HG03045 (cell line): ENCODE data around the gene LRRC37A3.
"Not testable (repeated sequence)": the region's sequence is repeated elsewhere in the genome, so short reads cannot be mapped to it uniquely, and the experiment has no call there.

Experiments
- ATAC-seq: cut with Tn5 transposase; IDR thresholded peaks from one replicate; pipeline ENCODE4 v1.9.1; 2021; ENCODE audit warnings: mild to moderate bottlenecking, moderate library complexity; ENCODE audit not compliant: unreplicated experiment

The LRRC37A3 gene

GRCh38 chr17:64919289-64920025 is at the start of gene LRRC37A3:
Gene LRRC37A3 (minus strand): TSS chr17:64919478. CDS start chr17:64897257, 22,221 bp downstream.
- ATAC-seq = peak; percentile 94

- peak; percentile 95 for ATAC-seq
These were observed 46.6 kb upstream of the LRRC37A3 start for GRCh38 chr17:64965873-64966287.

- ATAC-seq = not testable (repeated sequence)
These were observed 46.1 kb upstream of the LRRC37A3 start for GRCh38 chr17:64965256-64965872.

- ATAC-seq = no peak
These were observed 45.5 kb upstream of the LRRC37A3 start for GRCh38 chr17:64964796-64965195.

DNA sequence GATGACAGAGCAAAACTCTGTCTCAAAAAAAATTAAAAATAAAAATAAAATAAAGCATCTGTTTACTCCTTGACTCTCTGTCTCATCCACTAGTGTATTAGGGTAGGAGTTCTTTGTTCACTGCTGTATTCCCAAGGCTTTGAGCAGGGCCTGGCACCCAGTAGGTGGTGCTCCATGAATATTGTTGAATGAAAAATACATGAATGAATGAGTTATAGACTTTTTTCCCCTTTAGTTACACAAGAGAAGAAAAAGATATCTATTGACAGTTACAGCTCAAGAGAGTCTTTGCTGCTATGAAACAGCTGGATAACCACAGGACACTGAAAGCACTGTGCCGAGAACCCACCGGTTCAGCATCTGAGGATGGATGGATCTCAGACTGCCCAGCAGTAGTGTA is 44.5 kb upstream of the LRRC37A3 start:
- not testable (repeated sequence) for ATAC-seq

DNA sequence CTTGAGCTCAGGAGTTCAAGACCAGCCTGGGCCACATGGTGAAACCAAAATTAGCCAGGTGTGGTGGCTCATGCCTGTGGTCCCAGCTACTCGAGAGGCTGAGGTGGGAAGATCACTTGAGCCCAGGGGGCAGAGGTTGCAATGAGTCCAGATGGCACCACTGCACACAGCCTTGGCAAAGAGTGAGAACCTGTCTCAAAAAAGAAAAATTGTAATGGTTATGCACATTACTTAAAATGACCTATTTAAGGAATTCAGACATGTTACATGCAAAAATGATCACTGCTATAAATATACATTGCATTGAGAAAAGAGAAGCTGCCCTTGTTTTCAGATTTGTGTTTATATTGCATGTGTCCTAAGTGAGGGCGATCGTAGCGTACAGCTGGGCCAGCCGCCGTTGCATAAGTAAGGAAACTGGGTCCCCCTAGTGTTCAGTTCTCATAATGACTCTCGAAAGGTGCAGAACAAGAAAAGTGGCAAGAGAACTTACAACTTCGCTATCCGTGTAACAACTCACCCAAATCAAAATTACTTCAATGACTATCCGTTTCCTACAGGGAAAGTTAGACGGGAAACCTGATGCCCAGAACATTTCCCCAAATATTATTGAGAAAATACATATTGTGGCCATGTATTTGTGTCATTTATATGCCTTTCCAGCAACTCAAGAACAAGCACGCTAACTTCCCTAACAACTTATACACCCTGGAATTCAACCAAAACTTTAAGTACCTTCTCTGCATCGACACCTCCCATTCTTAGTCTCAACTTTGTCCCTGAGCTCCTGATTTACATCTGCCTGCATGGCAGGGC is 42.5 kb upstream of the LRRC37A3 start:
- not testable (repeated sequence) for ATAC-seq

DNA sequence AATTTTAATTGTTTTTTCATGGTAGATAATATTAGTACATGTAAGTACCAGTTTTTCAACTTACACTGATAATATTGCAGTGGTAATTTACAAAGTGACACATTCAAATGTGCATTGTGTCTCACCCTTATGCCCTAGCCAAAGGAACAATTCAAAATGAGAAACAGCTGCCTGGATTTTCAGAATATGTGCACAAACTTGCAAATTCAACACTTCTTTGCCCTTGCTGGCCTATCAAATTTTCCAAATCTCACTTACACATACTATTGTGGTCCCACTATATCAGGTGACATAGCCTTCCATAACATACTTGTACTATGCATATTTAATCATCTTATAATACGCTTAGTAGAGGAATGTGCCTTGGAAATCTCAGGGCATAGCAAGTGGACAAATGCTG is 32.6 kb upstream of the LRRC37A3 start:
- no peak for ATAC-seq

DNA sequence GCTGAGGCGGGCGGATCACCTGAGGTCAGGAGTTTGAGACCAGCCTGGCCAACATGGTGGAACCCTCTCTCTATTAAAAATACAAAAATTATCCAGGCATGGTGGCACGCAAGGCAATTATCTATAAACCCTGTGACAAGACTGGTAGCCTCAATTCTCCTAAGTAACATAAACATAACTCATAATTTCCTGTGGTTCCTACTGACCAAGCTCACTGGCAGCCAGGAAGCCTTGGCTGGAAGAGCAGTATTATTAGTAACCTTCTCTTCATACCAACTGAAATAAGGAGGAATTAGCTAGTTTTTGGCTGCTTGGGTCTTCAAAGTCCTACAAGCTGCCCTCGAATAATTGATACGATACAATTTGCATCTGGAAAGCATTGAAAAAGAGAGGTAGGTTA is 31.6 kb upstream of the LRRC37A3 start:
- no peak for ATAC-seq

GRCh38 chr17:64947152-64947551 is 27.9 kb upstream of the LRRC37A3 start:
- ATAC-seq = no peak

- ATAC-seq = no peak
These were observed 22.5 kb upstream of the LRRC37A3 start for GRCh38 chr17:64941761-64942160.

DNA sequence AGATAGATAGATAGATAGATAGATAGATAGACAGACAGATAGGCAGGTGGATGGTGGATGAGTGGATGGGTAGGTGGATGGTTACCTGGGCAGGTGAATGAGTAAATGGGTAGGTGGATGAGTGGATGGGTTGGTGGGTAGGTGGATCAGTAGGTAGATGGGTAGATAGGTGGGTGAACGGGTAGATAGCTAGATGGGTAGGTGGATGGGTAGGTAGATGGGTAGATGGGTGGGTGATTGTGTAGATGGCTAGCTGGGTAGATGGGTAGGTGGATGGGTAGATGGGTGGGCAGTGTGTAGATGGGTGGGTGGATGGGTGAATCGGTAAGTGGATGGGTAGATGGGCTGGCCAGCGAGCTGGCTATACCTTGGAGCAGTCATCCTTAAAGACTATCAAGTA is 21.8 kb upstream of the LRRC37A3 start:
- ATAC-seq = no peak

- no peak for ATAC-seq
These were observed 20.8 kb upstream of the LRRC37A3 start for GRCh38 chr17:64940055-64940454.

- ATAC-seq = peak; percentile 60
These were observed 19.7 kb upstream of the LRRC37A3 start for GRCh38 chr17:64938925-64939474.

DNA sequence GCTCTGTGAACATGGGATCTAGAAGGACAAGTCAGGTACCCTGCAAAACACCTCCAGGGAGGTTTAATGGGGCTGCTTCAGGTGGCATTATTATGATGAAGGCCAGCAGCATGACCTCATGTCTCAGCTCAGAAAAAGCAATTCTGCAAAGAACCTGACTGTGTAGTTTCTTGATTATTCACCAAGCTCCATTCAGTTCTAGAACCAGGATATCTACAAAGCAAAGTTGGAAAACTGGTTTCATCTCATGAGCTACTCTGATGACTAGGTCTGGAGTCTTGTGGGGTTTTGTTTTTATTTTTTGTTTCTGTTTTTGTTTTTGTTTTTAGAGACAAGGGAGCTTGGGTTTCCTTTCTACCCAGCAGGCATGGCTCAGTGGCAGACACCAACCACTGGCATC is 19.0 kb upstream of the LRRC37A3 start:
- ATAC-seq = no peak

GRCh38 chr17:64936117-64936516 is 16.8 kb upstream of the LRRC37A3 start:
- ATAC-seq = no peak

DNA sequence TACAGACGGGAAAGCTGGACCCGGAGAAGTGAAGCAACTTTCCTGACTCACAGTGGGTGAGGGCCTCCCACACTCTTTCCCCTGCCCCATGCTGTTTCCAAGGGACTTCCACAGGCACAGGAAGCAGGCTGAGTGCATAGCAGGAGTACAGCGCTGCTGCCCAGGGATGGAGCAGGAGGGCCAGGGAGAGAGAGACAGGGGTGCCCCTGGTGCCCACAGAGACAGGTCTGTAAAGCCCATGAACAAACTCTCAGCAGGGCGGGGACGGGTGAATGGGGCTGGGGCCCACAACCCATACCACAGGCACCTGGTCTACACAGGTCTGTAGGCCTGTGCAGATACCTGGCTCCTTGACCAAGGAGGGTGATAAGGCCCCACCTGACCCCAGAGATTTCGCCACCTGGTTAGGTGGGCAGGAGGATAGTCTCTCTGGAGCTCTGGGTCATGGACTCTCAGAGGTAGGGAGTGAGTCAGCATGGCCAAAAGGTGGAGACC is 15.1 kb upstream of the LRRC37A3 start:
- ATAC-seq = not testable (repeated sequence)

DNA sequence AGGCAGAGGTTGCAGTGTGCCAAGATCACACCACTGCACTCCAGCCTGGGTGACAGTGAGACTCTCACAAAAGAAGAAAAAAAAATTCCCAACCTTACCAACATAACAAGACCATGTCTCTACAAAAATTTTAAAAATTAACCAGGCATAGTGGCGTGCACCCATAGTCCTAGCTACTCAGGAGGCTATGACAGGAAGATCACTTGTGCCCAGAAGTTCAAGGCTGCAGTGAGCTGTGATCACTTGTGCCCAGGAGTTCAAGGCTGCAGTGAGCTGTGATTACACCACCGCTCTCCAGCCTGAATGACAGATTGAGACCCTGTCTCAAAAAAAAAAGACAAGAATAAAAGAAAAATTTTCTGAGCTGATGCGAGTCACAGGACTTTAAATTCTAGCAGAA is 13.6 kb upstream of the LRRC37A3 start:
- ATAC-seq = not testable (repeated sequence)

DNA sequence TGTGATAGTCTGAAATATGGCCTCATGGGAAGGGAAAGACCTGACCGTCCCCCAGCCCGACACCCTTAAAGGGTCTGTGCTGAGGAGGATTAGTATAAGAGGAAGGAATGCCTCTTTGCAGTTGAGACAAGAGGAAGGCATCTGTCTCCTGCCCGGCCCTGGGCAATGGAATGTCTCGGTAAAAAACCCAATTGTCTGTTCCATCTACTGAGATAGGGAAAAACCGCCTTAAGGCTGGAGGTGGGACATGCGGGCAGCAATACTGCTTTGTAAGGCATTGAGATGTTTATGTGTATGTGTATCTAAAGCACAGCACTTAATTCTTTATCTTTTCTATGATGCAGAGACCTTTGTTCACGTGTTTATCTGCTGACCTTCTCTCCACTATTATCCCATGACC is 11.1 kb upstream of the LRRC37A3 start:
- ATAC-seq = not testable (repeated sequence)

DNA sequence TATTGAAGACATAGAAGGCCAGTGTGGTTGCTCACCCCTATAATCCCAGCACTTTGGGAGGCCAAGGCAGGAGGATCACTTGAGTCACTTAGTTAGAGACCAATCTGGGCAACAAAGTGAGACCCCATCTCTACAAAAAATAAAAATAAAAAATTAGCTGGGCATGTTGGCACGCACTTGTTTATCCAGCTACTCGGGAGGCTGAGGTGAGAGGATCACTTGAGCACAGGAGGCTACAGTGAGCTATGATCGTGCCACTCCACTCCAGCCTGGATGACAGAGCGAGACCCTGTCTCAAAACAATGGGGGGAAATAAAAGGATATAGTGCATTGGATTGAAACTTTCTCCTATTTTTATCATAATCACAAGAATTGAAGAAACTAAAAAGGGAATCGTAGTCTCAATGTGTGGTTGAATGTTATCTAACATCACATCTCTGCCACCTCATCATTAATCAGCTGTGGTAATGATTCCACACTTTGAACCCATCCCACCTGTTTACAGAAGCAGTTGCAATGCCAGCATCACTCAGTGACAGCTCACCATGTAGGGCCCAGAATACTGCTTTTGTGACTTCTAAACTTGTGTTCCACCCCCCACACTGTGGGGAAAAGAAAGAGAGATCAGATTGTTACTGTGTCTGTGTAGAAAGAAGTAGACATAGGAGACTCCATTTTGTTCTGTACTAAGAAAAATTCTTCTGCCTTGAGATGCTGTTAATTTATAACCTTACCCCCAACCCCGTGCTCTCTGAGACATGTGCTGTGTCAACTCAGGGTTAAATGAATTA is 10.3 kb upstream of the LRRC37A3 start:
- ATAC-seq = not testable (repeated sequence)

- not testable (repeated sequence) for ATAC-seq
These were observed 9.4 kb upstream of the LRRC37A3 start for GRCh38 chr17:64928701-64929100.
